Inflammatory macrophage treated with lipopolysaccharide for 4 hours (primary cell): ENCODE results near the gene IFI44.

Source experiments
- DNase-seq: peaks from one replicate; pipeline ENCODE4 v3.0.0-alpha.2; 2020

The IFI44 gene

GRCh38 chr1:78649628-78650027 lies at the start of gene IFI44:
Gene IFI44 (plus strand): TSS chr1:78649831. CDS start chr1:78650196, 365 bp downstream.
- peak; percentile 94 for DNase-seq

- no peak for DNase-seq
Measured at GRCh38 chr1:78601068-78601467, 48.6 kb upstream of the IFI44 start.

- DNase-seq: no peak
Measured at GRCh38 chr1:78603206-78603605, 46.4 kb upstream of the IFI44 start.

- no peak for DNase-seq
Measured at GRCh38 chr1:78604643-78605042, 45.0 kb upstream of the IFI44 start.

- DNase-seq: no peak
Measured at GRCh38 chr1:78606274-78606673, 43.4 kb upstream of the IFI44 start.

GRCh38 chr1:78607334-78607927 lies 42.2 kb upstream of the IFI44 start:
- DNase-seq: no peak

GRCh38 chr1:78607944-78608343 lies 41.7 kb upstream of the IFI44 start:
- no peak for DNase-seq

GRCh38 chr1:78617615-78618026 lies 32.0 kb upstream of the IFI44 start:
- peak; percentile 89 for DNase-seq

- DNase-seq: no peak
Measured at GRCh38 chr1:78619032-78619431, 30.6 kb upstream of the IFI44 start.

- peak; percentile 53 for DNase-seq
Measured at GRCh38 chr1:78619446-78619802, 30.2 kb upstream of the IFI44 start.

GRCh38 chr1:78619803-78620579 lies 29.6 kb upstream of the IFI44 start, which contains the start of gene IFI44L:
Gene IFI44L (plus strand): TSS chr1:78620448. CDS start chr1:78627916, 7,468 bp downstream.
- peak; percentile 87 for DNase-seq

- DNase-seq: peak; percentile 75
Measured at GRCh38 chr1:78620666-78621065, 29.0 kb upstream of the IFI44 start.

GRCh38 chr1:78622548-78622947 lies 27.1 kb upstream of the IFI44 start:
- peak; percentile 46 for DNase-seq

GRCh38 chr1:78624035-78624434 lies 25.6 kb upstream of the IFI44 start:
- DNase-seq: no peak

- no peak for DNase-seq
Measured at GRCh38 chr1:78627321-78627720, 22.3 kb upstream of the IFI44 start.

- no peak for DNase-seq
Measured at GRCh38 chr1:78630600-78630999, 19.0 kb upstream of the IFI44 start.

GRCh38 chr1:78633209-78633608 lies 16.4 kb upstream of the IFI44 start:
- DNase-seq: no peak

GRCh38 chr1:78640462-78640861 lies 9.2 kb upstream of the IFI44 start:
- no peak for DNase-seq

GRCh38 chr1:78641558-78641957 lies 8.1 kb upstream of the IFI44 start:
- DNase-seq: no peak

GRCh38 chr1:78645723-78646122 lies 3.9 kb upstream of the IFI44 start:
- DNase-seq: peak; percentile 61

GRCh38 chr1:78647238-78647637 lies 2.4 kb upstream of the IFI44 start:
- no peak for DNase-seq

GRCh38 chr1:78650114-78650660 lies 556 bp downstream of the IFI44 start:
- DNase-seq: peak; percentile 82

GRCh38 chr1:78651241-78651640 lies 1.6 kb downstream of the IFI44 start:
- peak; percentile 36 for DNase-seq

- no peak for DNase-seq
Measured at GRCh38 chr1:78652019-78652560, 2.5 kb downstream of the IFI44 start.
